ENCODE data around the gene CPAMD8. TPM values are rescaled to one million over a fixed set of nuclear protein-coding genes. Genes with fewer than 3 reads are reported as not detected.

Gene CPAMD8
- total and polyA plus RNA-seq, 2 donors (not counting 3 experiments of a cell fraction or from before 2014, with no cell fraction given) = 2.2 to 3.9 TPM

DNA sequence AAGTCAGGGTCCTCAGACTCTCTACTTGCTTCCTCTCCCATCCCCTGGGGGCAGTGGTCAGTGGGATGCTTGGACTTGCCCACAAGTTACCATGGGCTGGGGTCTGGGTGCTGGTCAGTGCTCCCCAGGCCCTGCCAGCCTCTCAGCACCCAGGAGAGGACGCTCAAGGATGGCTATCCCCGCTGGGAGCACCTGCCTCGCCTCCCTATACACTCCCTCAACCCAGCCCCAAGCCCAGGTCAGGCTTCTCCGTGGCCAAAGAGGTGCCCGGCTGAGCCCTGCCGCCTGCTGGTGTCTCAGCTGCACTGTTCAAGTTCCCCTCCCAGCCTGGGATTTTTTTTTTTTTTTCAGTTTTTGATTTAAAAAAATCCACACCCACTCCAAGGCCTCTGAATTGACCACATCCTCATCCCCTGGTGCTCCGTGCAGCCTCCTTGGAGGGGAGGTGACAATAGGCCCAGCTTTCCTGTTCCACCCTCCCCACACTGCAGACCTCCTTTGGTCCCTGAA lies 127.0 kb downstream of the CPAMD8 start:
- no peaks in the 10 kb centered on the region for H4K20me1 ChIP-seq (replicated peaks; ENCODE audit: control insufficient read depth, extremely low read depth, insufficient read depth, low read length)
- POLR2A ChIA-PET = no interaction called here
- intact Hi-C loops (cut with micrococcal nuclease) (loop anchor here (1.0 kb wide), 3 partner anchors 120 to 185 kb away; no protein-coding TSS in a partner anchor), dilution Hi-C loops (cut with MboI; ENCODE audit: extremely low pct_ligation_motif_present, low sequenced_read_pairs) (no loop called here)
- DNase-seq (ENCODE audit: low read depth, low spot score) (peak; percentile 16), FAIRE-seq (no peak)
- no peaks in the 10 kb centered on the region for H3K9me3 ChIP-seq (replicated peaks; ENCODE audit: control insufficient read depth, insufficient read depth, low read length)
- H3K9me1 ChIP-seq (replicated peaks; ENCODE audit: control insufficient read depth, extremely low read depth, insufficient read depth, low read length) = no peaks in the 10 kb centered on the region
- H3K4me2 ChIP-seq (ENCODE audit: insufficient read depth, low read length) = no peak overlapping the region
- H3K9ac ChIP-seq (replicated peaks; ENCODE audit: extremely low read depth, insufficient read depth, low read length) = no peak overlapping the region
- H2AFZ ChIP-seq (ENCODE audit: low read depth, low read length) = no peak overlapping the region
- no peaks in the 10 kb centered on the region for H3K27me3 ChIP-seq (ENCODE audit: control insufficient read depth in 2 of 2, insufficient read depth in 2 of 2, low read length in 2 of 2)
- no peak overlapping the region for H3K4me3 ChIP-seq (replicated peaks in 1 of 3; ENCODE audit: insufficient read depth in 1 of 3, low read depth in 1 of 3, low read length in 3 of 3)
- no peaks in the 10 kb centered on the region for H3K79me2 ChIP-seq (ENCODE audit: control insufficient read depth, insufficient read depth, low read length)
- no TSS peak for BruUV-seq (replicated peaks)
- H3K4me1 ChIP-seq (ENCODE audit: control insufficient read depth, extremely low read depth, insufficient read depth, low read length) = no peaks in the 10 kb centered on the region
- no peak overlapping the region for H3K27ac ChIP-seq (ENCODE audit: insufficient read depth, low read depth, low read length)
- CTCF ChIA-PET = interaction anchor here (1.2 to 2.7 kb wide), 4 partner anchors 120 to 185 kb away, joined by 4 to 13 read pairs (median 6); no protein-coding TSS in a partner anchor
- no peaks in the 10 kb centered on the region for H3K36me3 ChIP-seq (ENCODE audit: control insufficient read depth in 2 of 2, extremely low read depth in 1 of 2, insufficient read depth in 2 of 2, low read length in 2 of 2)
- TF ChIP-seq, protein P1, sequence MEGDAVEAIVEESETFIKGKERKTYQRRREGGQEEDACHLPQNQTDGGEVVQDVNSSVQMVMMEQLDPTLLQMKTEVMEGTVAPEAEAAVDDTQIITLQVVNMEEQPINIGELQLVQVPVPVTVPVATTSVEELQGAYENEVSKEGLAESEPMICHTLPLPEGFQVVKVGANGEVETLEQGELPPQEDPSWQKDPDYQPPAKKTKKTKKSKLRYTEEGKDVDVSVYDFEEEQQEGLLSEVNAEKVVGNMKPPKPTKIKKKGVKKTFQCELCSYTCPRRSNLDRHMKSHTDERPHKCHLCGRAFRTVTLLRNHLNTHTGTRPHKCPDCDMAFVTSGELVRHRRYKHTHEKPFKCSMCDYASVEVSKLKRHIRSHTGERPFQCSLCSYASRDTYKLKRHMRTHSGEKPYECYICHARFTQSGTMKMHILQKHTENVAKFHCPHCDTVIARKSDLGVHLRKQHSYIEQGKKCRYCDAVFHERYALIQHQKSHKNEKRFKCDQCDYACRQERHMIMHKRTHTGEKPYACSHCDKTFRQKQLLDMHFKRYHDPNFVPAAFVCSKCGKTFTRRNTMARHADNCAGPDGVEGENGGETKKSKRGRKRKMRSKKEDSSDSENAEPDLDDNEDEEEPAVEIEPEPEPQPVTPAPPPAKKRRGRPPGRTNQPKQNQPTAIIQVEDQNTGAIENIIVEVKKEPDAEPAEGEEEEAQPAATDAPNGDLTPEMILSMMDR (IDR thresholded peaks at IDR 0.05; ENCODE audit: extremely low read depth in 1 of 2, insufficient read depth in 1 of 2, low read depth in 1 of 2, low read length in 2 of 2) = peak; percentile 50 to 58
- TF ChIP-seq, protein P2, sequence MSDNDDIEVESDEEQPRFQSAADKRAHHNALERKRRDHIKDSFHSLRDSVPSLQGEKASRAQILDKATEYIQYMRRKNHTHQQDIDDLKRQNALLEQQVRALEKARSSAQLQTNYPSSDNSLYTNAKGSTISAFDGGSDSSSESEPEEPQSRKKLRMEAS (IDR thresholded peaks at IDR 0.05; ENCODE audit: insufficient read depth, insufficient read length) = no peak

GRCh38 chr19:16898361-16899015 lies 128.1 kb downstream of the CPAMD8 start:
- BruUV-seq (replicated peaks) = no TSS peak
- no peak for TF ChIP-seq JUN (IDR thresholded peaks at IDR 0.05; ENCODE audit: borderline replicate concordance, insufficient read depth, insufficient read length, low read depth)
- TF ChIP-seq, protein P1 (IDR thresholded peaks at IDR 0.05; ENCODE audit: extremely low read depth in 1 of 2, insufficient read depth in 1 of 2, low read depth in 1 of 2, low read length in 2 of 2) = no peak
- TF ChIP-seq GATA2 (IDR thresholded peaks at IDR 0.05; ENCODE audit: insufficient read depth, insufficient read length, low read depth, low read length) = no peak
- TF ChIP-seq POLR2A (IDR thresholded peaks at IDR 0.05; ENCODE audit: low read depth, low read length) = no peak
- TF ChIP-seq EZH2 (IDR thresholded peaks at IDR 0.05; ENCODE audit: borderline replicate concordance, low read depth, low read length, severe bottlenecking) = no peak
- no peak for TF ChIP-seq POLR2AphosphoS5 (IDR thresholded peaks at IDR 0.05; ENCODE audit: insufficient read depth, low read depth, low read length)
- TF ChIP-seq, protein P2 (IDR thresholded peaks at IDR 0.05; ENCODE audit: insufficient read depth, insufficient read length) = no peak
- no peak overlapping the region for H3K4me3 ChIP-seq (replicated peaks in 1 of 3; ENCODE audit: insufficient read depth in 1 of 3, low read depth in 1 of 3, low read length in 3 of 3)
- no peak overlapping the region for H3K4me2 ChIP-seq (ENCODE audit: insufficient read depth, low read length)
- H3K9me3 ChIP-seq (replicated peaks; ENCODE audit: control insufficient read depth, insufficient read depth, low read length) = no peaks in the 10 kb centered on the region
- no peak overlapping the region for H3K27ac ChIP-seq (ENCODE audit: insufficient read depth, low read depth, low read length)
- ChIA-PET CTCF (no interaction called here), POLR2A (no interaction called here)
- H3K9me1 ChIP-seq (replicated peaks; ENCODE audit: control insufficient read depth, extremely low read depth, insufficient read depth, low read length) = no peaks in the 10 kb centered on the region
- H2AFZ ChIP-seq (ENCODE audit: low read depth, low read length) = no peak overlapping the region
- no peaks in the 10 kb centered on the region for H3K27me3 ChIP-seq (ENCODE audit: control insufficient read depth in 2 of 2, insufficient read depth in 2 of 2, low read length in 2 of 2)
- dilution Hi-C loops (cut with MboI; ENCODE audit: extremely low pct_ligation_motif_present, low sequenced_read_pairs) = no loop called here
- H4K20me1 ChIP-seq (replicated peaks; ENCODE audit: control insufficient read depth, extremely low read depth, insufficient read depth, low read length) = no peaks in the 10 kb centered on the region
- no peaks in the 10 kb centered on the region for H3K79me2 ChIP-seq (ENCODE audit: control insufficient read depth, insufficient read depth, low read length)
- DNase-seq (ENCODE audit: low read depth, low spot score) (no peak), FAIRE-seq (no peak)
- no peaks in the 10 kb centered on the region for H3K4me1 ChIP-seq (ENCODE audit: control insufficient read depth, extremely low read depth, insufficient read depth, low read length)
- intact Hi-C loops (cut with micrococcal nuclease) = loop anchor here (1.0 kb wide), 3 partner anchors 119 to 184 kb away; no protein-coding TSS in a partner anchor
- no peaks in the 10 kb centered on the region for H3K36me3 ChIP-seq (ENCODE audit: control insufficient read depth in 2 of 2, extremely low read depth in 1 of 2, insufficient read depth in 2 of 2, low read length in 2 of 2)
- H3K9ac ChIP-seq (replicated peaks; ENCODE audit: extremely low read depth, insufficient read depth, low read length) = no peak overlapping the region

All from endothelial cell of umbilical vein (primary cell).